Hepatocyte (in vitro differentiated cells): ENCODE data around the gene PRSS8. TPM values are rescaled to one million over a fixed set of nuclear protein-coding genes. Genes with fewer than 3 reads are reported as not detected.

ENCODE experiments used
- DNase-seq: peaks from one replicate; pipeline ENCODE4 v3.0.0-alpha.2; 2016; ENCODE audit warnings: low spot score
- H2AFZ ChIP-seq: fragments of 200-600 bp; sonication (generic); 2 replicates; pipeline ENCODE4 v1.6.0; 2016; ENCODE audit warnings: antibody characterized with exemption, mild to moderate bottlenecking
- H3K27ac ChIP-seq: fragments of 200-600 bp; sonication (generic); 2 replicates; pipeline ENCODE4 v1.5.1; 2016; ENCODE audit warnings: mild to moderate bottlenecking
- H3K27me3 ChIP-seq: fragments of 200-600 bp; sonication (generic); 2 replicates; pipeline ENCODE4 v1.6.1; 2016
- H3K36me3 ChIP-seq: fragments of 200-600 bp; sonication (generic); replicated peaks from 2 replicates; pipeline ENCODE4 v1.5.1; 2016; ENCODE audit warnings: low read depth; ENCODE audit not compliant: insufficient read depth
- H3K4me1 ChIP-seq: fragments of 200-600 bp; sonication (generic); 2 replicates; pipeline ENCODE4 v1.5.1; 2016; ENCODE audit warnings: mild to moderate bottlenecking, moderate library complexity; ENCODE audit not compliant: insufficient read depth
- H3K4me2 ChIP-seq: fragments of 200-600 bp; sonication (generic); 2 replicates; pipeline ENCODE4 v1.6.0; 2016
- H3K4me3 ChIP-seq: fragments of 200-600 bp; sonication (generic); 2 replicates; pipeline ENCODE4 v1.5.1; 2016; ENCODE audit warnings: mild to moderate bottlenecking
- H3K79me2 ChIP-seq: fragments of 200-600 bp; sonication (generic); 2 replicates; pipeline ENCODE4 v1.6.0; 2017; ENCODE audit warnings: mild to moderate bottlenecking
- H3K9me2 ChIP-seq: fragments of 200-600 bp; sonication (generic); replicated peaks from 2 replicates; pipeline ENCODE4 v1.6.0; 2017; ENCODE audit warnings: mild to moderate bottlenecking; ENCODE audit not compliant: insufficient read depth
- H3K9me3 ChIP-seq: fragments of 200-600 bp; sonication (generic); 2 replicates; pipeline ENCODE4 v1.5.1; 2016; ENCODE audit warnings: low read depth, mild to moderate bottlenecking
- H4K20me1 ChIP-seq: fragments of 200-600 bp; sonication (generic); 2 replicates; pipeline ENCODE4 v1.6.0; 2016; ENCODE audit warnings: mild to moderate bottlenecking; ENCODE audit not compliant: insufficient read depth, poor library complexity, severe bottlenecking
- EZH2 ChIP-seq: fragments of 200-600 bp; sonication (generic); IDR thresholded peaks from 2 replicates; pipeline ENCODE4 v1.6.1; 2016; ENCODE audit warnings: antibody characterized with exemption, mild to moderate bottlenecking, borderline replicate concordance
- EZH2phosphoT487 ChIP-seq: fragments of 200-600 bp; sonication (generic); IDR thresholded peaks from one replicate; pipeline ENCODE4 v1.6.1; 2018; ENCODE audit warnings: antibody characterized with exemption, mild to moderate bottlenecking, low read depth, moderate library complexity; ENCODE audit not compliant: unreplicated experiment, severe bottlenecking
- WGBS: methylation state at CpG from one replicate; pipeline ENCODE4 v1.1.6; 2016; ENCODE audit warnings: low lambda C conversion rate; ENCODE audit errors: missing lambda C conversion rate; 5-methylcytosine and 5-hydroxymethylcytosine counted together
- polyA plus RNA-seq: library from polyadenylated mRNA; unstranded; fragments of >200 nt; fragmentation: Nextera tagmentation; extraction: Ambion mirVana; gene quantifications from 2 replicates; pipeline ENCODE4 v1.2.1, GENCODE V29; 2016
- total RNA-seq: library from RNA; depleted of rRNA; stranded (reverse); fragments of >200 nt; gene quantifications from 2 replicates; pipeline ENCODE4 v1.2.3, GENCODE V29; 2014
- TF ChIP-seq, protein P1 (sequence below): fragments of 200-600 bp; sonication (generic); IDR thresholded peaks from 2 replicates; pipeline ENCODE4 v1.5.1; 2016; ENCODE audit warnings: antibody characterized with exemption, mild to moderate bottlenecking; ENCODE audit not compliant: poor library complexity

PRSS8 gene
- total and polyA plus RNA-seq, 2 experiments from 2014 or later = 155 to 320 TPM

DNA sequence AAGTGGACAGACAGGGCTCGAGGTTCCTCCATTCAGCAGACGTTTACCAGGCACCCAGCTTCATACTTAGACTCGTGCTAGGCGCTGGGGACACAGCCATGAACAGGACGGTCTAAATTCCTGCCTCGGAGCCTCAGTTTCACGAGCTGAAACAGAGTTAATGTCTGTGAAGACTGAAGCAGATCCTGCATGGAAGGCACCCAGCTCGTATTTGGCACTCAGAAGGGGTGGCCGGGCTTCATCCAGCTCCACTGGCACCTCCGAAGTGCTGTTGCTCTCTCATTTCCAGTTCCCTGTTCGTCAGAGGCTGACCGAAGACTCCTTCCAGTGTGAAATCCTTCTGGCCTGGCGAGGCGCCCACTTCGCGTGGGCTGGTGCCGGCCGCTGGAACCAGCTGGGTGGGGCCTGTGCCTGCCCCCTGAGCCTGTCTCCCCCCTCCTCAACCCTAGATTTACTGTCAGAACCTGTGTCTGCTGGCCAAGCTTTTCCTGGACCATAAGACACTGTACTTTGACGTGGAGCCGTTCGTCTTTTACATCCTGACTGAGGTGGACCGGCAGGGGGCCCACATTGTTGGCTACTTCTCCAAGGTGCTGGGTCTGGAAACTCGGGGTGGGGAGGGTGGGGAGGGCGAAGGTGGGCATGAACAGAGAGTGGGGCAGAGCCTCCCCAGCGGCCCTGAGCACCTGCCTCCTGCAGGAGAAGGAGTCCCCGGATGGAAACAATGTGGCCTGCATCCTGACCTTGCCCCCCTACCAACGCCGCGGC lies 5.8 kb downstream of the PRSS8 start:
- DNase-seq = peak; percentile 16
- WGBS = 90% methylated on average over 27 of the region's 29 CpGs
- Histone ChIP-seq H3K27ac (peak overlapping the region; percentile 98), H2AFZ (no peak overlapping the region), H3K4me3 (no peak overlapping the region), H4K20me1 (peaks cover 4% of the 10 kb centered on the region), H3K4me1 (peaks cover 57% of the 10 kb centered on the region), H3K9me2 (no peaks in the 10 kb centered on the region), H3K27me3 (no peaks in the 10 kb centered on the region), H3K79me2 (peaks cover 20% of the 10 kb centered on the region), H3K36me3 (no peaks in the 10 kb centered on the region), H3K9me3 (no peaks in the 10 kb centered on the region), H3K4me2 (no peak overlapping the region)
- TF ChIP-seq, protein P1, sequence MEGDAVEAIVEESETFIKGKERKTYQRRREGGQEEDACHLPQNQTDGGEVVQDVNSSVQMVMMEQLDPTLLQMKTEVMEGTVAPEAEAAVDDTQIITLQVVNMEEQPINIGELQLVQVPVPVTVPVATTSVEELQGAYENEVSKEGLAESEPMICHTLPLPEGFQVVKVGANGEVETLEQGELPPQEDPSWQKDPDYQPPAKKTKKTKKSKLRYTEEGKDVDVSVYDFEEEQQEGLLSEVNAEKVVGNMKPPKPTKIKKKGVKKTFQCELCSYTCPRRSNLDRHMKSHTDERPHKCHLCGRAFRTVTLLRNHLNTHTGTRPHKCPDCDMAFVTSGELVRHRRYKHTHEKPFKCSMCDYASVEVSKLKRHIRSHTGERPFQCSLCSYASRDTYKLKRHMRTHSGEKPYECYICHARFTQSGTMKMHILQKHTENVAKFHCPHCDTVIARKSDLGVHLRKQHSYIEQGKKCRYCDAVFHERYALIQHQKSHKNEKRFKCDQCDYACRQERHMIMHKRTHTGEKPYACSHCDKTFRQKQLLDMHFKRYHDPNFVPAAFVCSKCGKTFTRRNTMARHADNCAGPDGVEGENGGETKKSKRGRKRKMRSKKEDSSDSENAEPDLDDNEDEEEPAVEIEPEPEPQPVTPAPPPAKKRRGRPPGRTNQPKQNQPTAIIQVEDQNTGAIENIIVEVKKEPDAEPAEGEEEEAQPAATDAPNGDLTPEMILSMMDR = no peak
- TF ChIP-seq EZH2 (no peak), EZH2phosphoT487 (no peak)

DNA sequence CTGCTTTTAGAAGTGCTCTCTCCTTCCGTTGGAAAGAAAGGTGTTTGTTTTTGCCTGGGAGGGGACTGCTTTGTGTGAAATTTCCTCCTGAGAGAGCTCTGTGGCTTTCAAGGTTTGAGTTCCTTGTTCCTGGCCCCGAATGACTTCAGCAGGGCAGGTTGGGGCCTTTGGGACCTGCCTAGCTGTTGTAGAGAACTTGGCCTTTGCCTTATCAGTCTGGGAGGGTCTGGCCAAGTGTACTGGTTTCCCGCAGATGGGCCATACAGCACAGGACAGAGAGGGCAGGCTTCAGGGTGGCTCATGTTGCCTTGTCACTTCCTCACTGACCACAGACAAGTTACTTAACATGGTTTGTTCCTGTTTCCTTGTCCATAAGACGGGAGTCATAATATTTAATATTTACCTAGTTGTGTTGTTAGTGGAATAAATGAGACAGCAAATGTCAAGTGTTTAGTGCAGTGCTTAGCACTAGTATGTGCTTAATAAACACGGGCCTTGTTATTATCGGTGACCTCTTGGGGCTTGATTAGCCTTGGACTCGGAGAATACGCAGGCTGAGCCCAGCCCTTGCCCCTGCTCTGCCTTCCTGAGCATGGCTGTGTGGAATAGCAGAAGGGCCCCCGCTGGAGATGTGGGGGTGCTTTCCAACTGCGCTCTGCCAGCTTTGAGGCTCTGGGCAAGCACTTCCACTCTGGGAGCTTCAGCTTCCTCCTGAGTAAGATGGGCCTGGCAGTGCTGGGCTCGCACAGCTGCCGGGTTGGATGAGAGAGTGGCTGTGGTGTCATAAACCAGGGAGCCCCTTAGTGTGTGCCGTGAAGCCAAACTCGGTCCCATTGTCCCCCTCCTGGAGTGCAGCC lies 6.6 kb downstream of the PRSS8 start:
- Histone ChIP-seq H3K27ac (peak overlapping the region; percentile 98), H3K36me3 (no peaks in the 10 kb centered on the region), H3K79me2 (peaks cover 11% of the 10 kb centered on the region), H3K27me3 (no peaks in the 10 kb centered on the region), H4K20me1 (peaks cover 1% of the 10 kb centered on the region), H3K9me2 (no peaks in the 10 kb centered on the region), H3K4me2 (peak overlapping the region; percentile 12), H3K4me3 (no peak overlapping the region), H2AFZ (no peak overlapping the region), H3K9me3 (no peaks in the 10 kb centered on the region), H3K4me1 (peaks cover 52% of the 10 kb centered on the region)
- WGBS = 79% methylated on average over 14 of the region's 14 CpGs
- DNase-seq = peak; percentile 41
- TF ChIP-seq EZH2 = no peak
- TF ChIP-seq, protein P1 = no peak
- TF ChIP-seq EZH2phosphoT487 = no peak

DNA sequence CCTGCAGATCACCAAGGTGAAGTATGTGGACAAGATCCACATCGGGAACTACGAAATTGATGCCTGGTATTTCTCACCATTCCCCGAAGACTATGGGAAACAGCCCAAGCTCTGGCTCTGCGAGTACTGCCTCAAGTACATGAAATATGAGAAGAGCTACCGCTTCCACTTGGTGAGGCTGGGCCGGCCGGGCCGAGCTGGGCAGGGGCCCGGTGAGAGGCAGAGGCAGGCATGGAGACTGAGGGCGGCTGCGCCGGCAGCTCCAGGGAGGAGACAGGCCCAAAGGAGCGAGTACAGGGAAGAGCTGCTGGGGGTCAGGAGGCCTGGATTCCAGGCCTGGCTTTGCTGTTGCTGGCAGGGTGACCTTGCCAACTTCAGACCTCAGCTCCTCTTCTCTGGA lies 8.3 kb downstream of the PRSS8 start:
- 84% methylated on average over 13 of the region's 13 CpGs for WGBS
- Histone ChIP-seq H3K4me3 (no peak overlapping the region), H3K27me3 (no peaks in the 10 kb centered on the region), H3K4me2 (no peak overlapping the region), H3K4me1 (peaks cover 36% of the 10 kb centered on the region), H3K36me3 (no peaks in the 10 kb centered on the region), H2AFZ (no peak overlapping the region), H3K27ac (peak overlapping the region; percentile 98), H3K9me3 (no peaks in the 10 kb centered on the region), H3K79me2 (no peaks in the 10 kb centered on the region), H4K20me1 (no peaks in the 10 kb centered on the region), H3K9me2 (no peaks in the 10 kb centered on the region)
- TF ChIP-seq, protein P1 = no peak
- TF ChIP-seq EZH2phosphoT487 (no peak), EZH2 (no peak)
- DNase-seq = peak; percentile 8
